Measurements from ENCODE around the gene TMEM150C. TPM values are rescaled to one million over a fixed set of nuclear protein-coding genes. Genes with fewer than 3 reads are reported as not detected.

TMEM150C gene
- total and polyA plus RNA-seq, 2 of the 8 experiments (the other 6 are each of a cell fraction or from before 2014, with no cell fraction given) = 1.5 to 1.7 TPM

DNA sequence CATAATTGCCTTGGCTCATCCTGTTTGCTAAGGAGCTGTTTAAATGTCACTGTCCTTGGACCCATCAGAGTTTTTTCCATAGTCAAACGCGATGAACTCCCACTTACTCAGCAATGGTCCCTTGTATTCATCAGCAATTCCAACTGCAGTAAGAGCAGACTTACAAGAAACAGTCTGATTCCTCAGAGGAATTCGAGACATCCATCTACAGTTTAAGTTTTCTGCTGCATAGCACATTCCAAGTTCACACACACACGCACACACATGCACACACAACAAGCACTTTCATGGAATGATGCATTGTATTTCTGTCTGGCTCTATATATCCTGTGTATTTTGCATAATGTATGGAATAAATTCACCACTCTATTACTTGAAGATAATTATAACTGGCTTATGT, 32.7 kb upstream of the TMEM150C start:
- Histone ChIP-seq H2BK15ac (ENCODE audit: low read length) (no peak overlapping the region), H4K91ac (replicated peaks; ENCODE audit: insufficient read length, low read length) (no peak overlapping the region), H3K9me3 (ENCODE audit: insufficient read depth in 2 of 2, low read depth in 1 of 2, low read length in 1 of 2) (no peaks in the 10 kb centered on the region), H3K56ac (replicated peaks; ENCODE audit: insufficient read length, low read depth, low read length) (no peak overlapping the region), H3K23ac (ENCODE audit: insufficient read length) (no peak overlapping the region), H3K14ac (ENCODE audit: insufficient read length) (no peak overlapping the region), H3K4me2 (ENCODE audit: insufficient read depth in 1 of 2, low read depth in 2 of 2, low read length in 2 of 2) (no peak overlapping the region), H3K18ac (ENCODE audit: extremely low read depth, low read length) (no peak overlapping the region), H3K4ac (replicated peaks; ENCODE audit: insufficient read length, low read depth, low read length) (no peak overlapping the region), H3K23me2 (ENCODE audit: low read depth, low read length) (no peaks in the 10 kb centered on the region), H3K27me3 (replicated peaks in 1 of 4; ENCODE audit: control insufficient read depth in 3 of 4, extremely low read depth in 1 of 4, insufficient read depth in 3 of 4, low read length in 3 of 4) (no peaks in the 10 kb centered on the region), H3K27ac (ENCODE audit: low read depth, low read length) (no peak overlapping the region), H4K8ac (ENCODE audit: extremely low read depth, insufficient read depth, low read length) (no peak overlapping the region), H3K36me3 (ENCODE audit: control insufficient read depth in 2 of 4, insufficient read depth in 4 of 4, low read length in 3 of 4) (no peaks in the 10 kb centered on the region), H2BK20ac (ENCODE audit: low read length) (no peak overlapping the region), H3K4me1 (replicated peaks in 1 of 4; ENCODE audit: control insufficient read depth in 3 of 4, insufficient read depth in 4 of 4, low read length in 3 of 4) (peaks cover 0 to 15% (median 7%) of the 10 kb centered on the region in 4 experiments; a peak in 5 of 7 replicates), H3K79me1 (ENCODE audit: low read depth, low read length) (no peaks in the 10 kb centered on the region), H4K20me1 (replicated peaks in 1 of 2; ENCODE audit: control insufficient read depth in 1 of 2, insufficient read depth in 2 of 2, low read length in 2 of 2) (no peaks in the 10 kb centered on the region), H2BK5ac (ENCODE audit: low read depth, low read length) (no peak overlapping the region), H2AFZ (ENCODE audit: low read length) (no peak overlapping the region), H2BK12ac (ENCODE audit: low read depth, low read length) (no peak overlapping the region), H3K79me2 (ENCODE audit: control insufficient read depth in 1 of 2, insufficient read depth in 2 of 2, low read length in 2 of 2) (no peaks in the 10 kb centered on the region), H4K5ac (ENCODE audit: insufficient read length, low read depth, low read length) (no peak overlapping the region), H2AK5ac (ENCODE audit: low read depth, low read length) (no peak overlapping the region), H3K4me3 (ENCODE audit: extremely low read depth in 1 of 4, insufficient read depth in 2 of 4, low read depth in 3 of 4, low read length in 4 of 4) (no peak overlapping the region), H2BK120ac (replicated peaks; ENCODE audit: low read depth, low read length) (no peak overlapping the region), H3K9ac (replicated peaks in 1 of 4; ENCODE audit: extremely low read depth in 1 of 4, low read depth in 3 of 4, low read length in 3 of 4) (no peak overlapping the region; a peak in 1 of 7 replicates)
- FAIRE-seq (no peak), DNase-seq (ENCODE audit: low read depth in 1 of 2, low spot score in 2 of 2) (no peak)
- ChIA-PET CTCF (ENCODE audit: partially characterized antibody) (interaction anchor here (0.9 to 2.8 kb wide), 7 partner anchors 16 to 147 kb away, joined by 3 to 12 read pairs (median 5); no protein-coding TSS in a partner anchor), POLR2A (ENCODE audit: partially characterized antibody) (no interaction called here)
- TF ChIP-seq YY1 (IDR thresholded peaks at IDR 0.05; ENCODE audit: low read depth, low read length) (no peak), POU5F1 (IDR thresholded peaks at IDR 0.05; ENCODE audit: low read depth, low read length) (no peak)
- TF ChIP-seq, protein P1, sequence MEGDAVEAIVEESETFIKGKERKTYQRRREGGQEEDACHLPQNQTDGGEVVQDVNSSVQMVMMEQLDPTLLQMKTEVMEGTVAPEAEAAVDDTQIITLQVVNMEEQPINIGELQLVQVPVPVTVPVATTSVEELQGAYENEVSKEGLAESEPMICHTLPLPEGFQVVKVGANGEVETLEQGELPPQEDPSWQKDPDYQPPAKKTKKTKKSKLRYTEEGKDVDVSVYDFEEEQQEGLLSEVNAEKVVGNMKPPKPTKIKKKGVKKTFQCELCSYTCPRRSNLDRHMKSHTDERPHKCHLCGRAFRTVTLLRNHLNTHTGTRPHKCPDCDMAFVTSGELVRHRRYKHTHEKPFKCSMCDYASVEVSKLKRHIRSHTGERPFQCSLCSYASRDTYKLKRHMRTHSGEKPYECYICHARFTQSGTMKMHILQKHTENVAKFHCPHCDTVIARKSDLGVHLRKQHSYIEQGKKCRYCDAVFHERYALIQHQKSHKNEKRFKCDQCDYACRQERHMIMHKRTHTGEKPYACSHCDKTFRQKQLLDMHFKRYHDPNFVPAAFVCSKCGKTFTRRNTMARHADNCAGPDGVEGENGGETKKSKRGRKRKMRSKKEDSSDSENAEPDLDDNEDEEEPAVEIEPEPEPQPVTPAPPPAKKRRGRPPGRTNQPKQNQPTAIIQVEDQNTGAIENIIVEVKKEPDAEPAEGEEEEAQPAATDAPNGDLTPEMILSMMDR (IDR thresholded peaks at IDR 0.05; ENCODE audit: control extremely low read depth in 1 of 3, insufficient read depth in 1 of 3, low read depth in 1 of 3, low read length in 3 of 3) = no peak
- WGBS, 2 experiments (ENCODE audit: extremely low coverage in 1 of 2, insufficient coverage in 1 of 2, insufficient read length in 1 of 2, insufficient replicate concordance in 2 of 2, low coverage in 1 of 2, low lambda C conversion rate in 2 of 2, missing lambda C conversion rate in 1 of 2) = 90% methylated on average over 4 of the region's 4 CpGs; no CpG with 5 or more reads in 1 of the 2 experiments

All from H1 (cell line).